ENCODE measurements around the gene LRRN1.

The LRRN1 gene

GRCh38 chr3:3881050-3881449 is 81.8 kb downstream of the LRRN1 start:
- TF ChIP-seq, protein P1, sequence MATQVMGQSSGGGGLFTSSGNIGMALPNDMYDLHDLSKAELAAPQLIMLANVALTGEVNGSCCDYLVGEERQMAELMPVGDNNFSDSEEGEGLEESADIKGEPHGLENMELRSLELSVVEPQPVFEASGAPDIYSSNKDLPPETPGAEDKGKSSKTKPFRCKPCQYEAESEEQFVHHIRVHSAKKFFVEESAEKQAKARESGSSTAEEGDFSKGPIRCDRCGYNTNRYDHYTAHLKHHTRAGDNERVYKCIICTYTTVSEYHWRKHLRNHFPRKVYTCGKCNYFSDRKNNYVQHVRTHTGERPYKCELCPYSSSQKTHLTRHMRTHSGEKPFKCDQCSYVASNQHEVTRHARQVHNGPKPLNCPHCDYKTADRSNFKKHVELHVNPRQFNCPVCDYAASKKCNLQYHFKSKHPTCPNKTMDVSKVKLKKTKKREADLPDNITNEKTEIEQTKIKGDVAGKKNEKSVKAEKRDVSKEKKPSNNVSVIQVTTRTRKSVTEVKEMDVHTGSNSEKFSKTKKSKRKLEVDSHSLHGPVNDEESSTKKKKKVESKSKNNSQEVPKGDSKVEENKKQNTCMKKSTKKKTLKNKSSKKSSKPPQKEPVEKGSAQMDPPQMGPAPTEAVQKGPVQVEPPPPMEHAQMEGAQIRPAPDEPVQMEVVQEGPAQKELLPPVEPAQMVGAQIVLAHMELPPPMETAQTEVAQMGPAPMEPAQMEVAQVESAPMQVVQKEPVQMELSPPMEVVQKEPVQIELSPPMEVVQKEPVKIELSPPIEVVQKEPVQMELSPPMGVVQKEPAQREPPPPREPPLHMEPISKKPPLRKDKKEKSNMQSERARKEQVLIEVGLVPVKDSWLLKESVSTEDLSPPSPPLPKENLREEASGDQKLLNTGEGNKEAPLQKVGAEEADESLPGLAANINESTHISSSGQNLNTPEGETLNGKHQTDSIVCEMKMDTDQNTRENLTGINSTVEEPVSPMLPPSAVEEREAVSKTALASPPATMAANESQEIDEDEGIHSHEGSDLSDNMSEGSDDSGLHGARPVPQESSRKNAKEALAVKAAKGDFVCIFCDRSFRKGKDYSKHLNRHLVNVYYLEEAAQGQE (IDR thresholded peaks at IDR 0.05; ENCODE audit: low read depth) = no peak
- TF ChIP-seq CREB1 (IDR thresholded peaks at IDR 0.05; ENCODE audit: low read depth) = no peak
- no peak for TF ChIP-seq RAD21 (IDR thresholded peaks at IDR 0.05; ENCODE audit: low read depth)
- TF ChIP-seq TCF12 (IDR thresholded peaks at IDR 0.05; ENCODE audit: low read depth) = no peak
- no peak for TF ChIP-seq ZBTB7A (IDR thresholded peaks at IDR 0.05; ENCODE audit: low read depth)
- no peak for TF ChIP-seq NFIC (IDR thresholded peaks at IDR 0.05)
- TF ChIP-seq MAX (IDR thresholded peaks at IDR 0.05) = no peak
- TF ChIP-seq CEBPB (IDR thresholded peaks at IDR 0.05) = no peak
- TF ChIP-seq FOXM1 (IDR thresholded peaks at IDR 0.05; ENCODE audit: borderline replicate concordance, low read depth) = no peak
- no peak for TF ChIP-seq YY1 (IDR thresholded peaks at IDR 0.05; ENCODE audit: low read depth)
- no peak for TF ChIP-seq TEAD4 (IDR thresholded peaks at IDR 0.05)
- no peak for TF ChIP-seq USF1 (IDR thresholded peaks at IDR 0.05)
- no peak for TF ChIP-seq TAF1 (IDR thresholded peaks at IDR 0.05; ENCODE audit: low read depth)
- TF ChIP-seq EP300 (IDR thresholded peaks at IDR 0.05; ENCODE audit: borderline replicate concordance) = no peak
- TF ChIP-seq EGR1 (IDR thresholded peaks at IDR 0.05) = no peak

DNA sequence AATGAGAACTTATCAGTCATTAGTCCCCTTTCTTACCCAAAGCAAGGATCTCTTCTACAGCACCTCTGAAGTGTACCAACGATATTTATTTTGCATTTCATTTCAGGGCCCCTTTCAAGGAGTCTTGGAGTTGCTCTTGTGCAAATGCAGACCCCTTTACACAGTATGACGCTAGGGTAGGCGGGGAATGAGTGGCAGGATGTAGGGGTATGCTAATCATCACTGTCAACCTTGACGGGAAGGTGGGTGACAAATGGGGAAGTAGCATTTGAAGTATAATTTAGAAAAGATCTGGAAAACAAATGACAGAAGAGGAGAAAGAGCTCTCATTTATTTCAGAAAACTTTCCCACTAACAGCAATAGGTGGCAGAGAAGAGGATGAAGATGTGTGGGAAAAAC is 94.4 kb downstream of the LRRN1 start:
- TF ChIP-seq USF1 (IDR thresholded peaks at IDR 0.05) (no peak), EGR1 (IDR thresholded peaks at IDR 0.05) (no peak), FOXM1 (IDR thresholded peaks at IDR 0.05; ENCODE audit: borderline replicate concordance, low read depth) (no peak), RAD21 (IDR thresholded peaks at IDR 0.05; ENCODE audit: low read depth) (no peak), CREB1 (IDR thresholded peaks at IDR 0.05; ENCODE audit: low read depth) (no peak), TAF1 (IDR thresholded peaks at IDR 0.05; ENCODE audit: low read depth) (no peak), MAX (IDR thresholded peaks at IDR 0.05) (no peak), NFIC (IDR thresholded peaks at IDR 0.05) (no peak), YY1 (IDR thresholded peaks at IDR 0.05; ENCODE audit: low read depth) (no peak), TCF12 (IDR thresholded peaks at IDR 0.05; ENCODE audit: low read depth) (no peak), CEBPB (IDR thresholded peaks at IDR 0.05) (no peak), EP300 (IDR thresholded peaks at IDR 0.05; ENCODE audit: borderline replicate concordance) (no peak), ZBTB7A (IDR thresholded peaks at IDR 0.05; ENCODE audit: low read depth) (no peak), TEAD4 (IDR thresholded peaks at IDR 0.05) (no peak)
- TF ChIP-seq, protein P1 (IDR thresholded peaks at IDR 0.05; ENCODE audit: low read depth) = no peak
